Stimulated activated CD4-positive, alpha-beta T cell treated with anti-CD3 and anti-CD28 coated beads, Interleukin-15, amount 100 ng/mL, for 48 hours (primary cell): Measurements from ENCODE around the gene SLC9A5.

ENCODE experiments used
- DNase-seq, 2 donors: peaks; one replicate each; pipeline ENCODE4 v3.0.0-alpha.2; 2020; ENCODE audit warnings: low read depth in 2 of 2

SLC9A5 gene

DNA sequence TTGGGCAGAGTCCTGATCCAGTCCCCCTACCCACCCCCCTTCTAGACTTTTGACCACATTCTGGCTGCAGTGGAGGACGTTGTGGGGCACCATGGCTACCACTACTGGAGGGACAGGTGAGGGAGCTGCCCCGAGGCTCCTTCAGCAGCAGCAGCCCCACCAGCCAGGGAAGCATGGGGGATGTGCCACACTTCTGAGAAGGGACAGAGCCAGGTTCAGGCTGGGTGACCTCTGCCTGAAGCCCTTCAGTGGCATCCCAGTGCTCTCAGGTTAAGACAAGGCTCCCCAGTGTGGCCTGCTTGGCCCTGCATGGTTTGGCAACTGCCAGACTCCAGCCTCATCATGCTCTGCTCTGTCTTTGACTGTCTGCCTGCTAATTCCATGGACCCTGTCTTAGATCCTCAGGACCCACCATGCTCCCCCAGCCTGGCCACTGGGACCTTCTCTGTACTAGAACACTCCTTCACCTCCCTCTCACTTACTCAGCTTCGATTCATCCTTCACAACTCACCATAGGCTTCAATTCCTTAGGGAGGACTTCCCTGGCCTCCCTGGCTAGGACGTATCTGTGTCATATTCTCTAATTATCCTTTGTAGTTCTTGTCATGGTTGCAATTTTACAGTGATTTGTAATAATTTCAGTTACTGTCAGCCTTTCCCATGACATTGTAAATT, 8.8 kb downstream of the SLC9A5 start:
- DNase-seq: no peak

DNA sequence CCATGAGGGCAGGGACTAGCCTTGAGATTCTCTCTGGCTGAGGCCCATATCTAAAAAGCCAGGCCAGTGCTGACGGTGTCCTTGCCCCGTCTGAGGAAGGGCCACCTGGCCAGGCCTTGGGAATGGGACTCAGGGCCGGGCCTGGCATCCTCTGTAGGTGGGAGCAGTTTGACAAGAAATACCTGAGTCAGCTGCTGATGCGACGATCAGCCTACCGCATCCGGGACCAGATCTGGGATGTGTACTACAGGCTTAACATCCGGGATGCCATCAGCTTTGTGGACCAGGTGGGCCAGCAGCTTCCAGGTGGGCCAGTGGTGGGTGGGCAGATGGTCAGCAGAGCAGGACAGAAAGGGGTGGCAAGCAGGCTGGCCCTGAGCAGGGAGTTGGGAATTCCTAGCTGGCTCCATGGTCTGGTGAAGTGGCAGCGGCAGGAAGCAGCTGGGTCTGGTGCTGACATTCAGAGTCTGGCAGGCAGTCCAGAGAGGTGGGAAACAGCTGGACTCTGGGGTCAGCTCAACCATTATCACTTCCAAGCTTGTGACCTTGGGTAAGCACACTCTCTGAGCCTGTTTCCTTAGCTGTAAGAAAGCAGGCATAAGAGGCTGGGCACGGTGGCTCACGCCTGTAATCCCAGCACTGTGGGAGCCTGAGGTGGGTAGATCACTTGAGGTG, 9.5 kb downstream of the SLC9A5 start:
- DNase-seq: no peak

DNA sequence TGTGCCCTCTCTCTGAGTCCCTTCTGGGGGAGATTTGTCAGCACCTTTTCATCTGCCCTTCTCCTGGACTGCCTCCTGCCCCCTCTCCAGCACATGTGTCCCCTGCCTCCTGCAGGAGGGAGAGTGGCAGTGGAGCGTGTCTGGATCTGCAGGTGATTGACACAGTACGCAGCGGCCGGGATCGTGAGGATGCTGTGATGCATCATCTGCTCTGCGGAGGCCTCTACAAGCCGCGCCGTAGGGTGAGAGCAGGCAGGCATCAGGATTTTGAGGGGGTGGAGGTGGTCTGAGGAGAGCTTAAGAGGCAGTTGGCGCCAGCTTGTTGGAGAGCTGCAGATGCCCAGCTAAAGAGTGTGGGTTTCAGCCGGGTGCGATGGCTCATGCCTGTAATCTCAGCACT, 10.9 kb downstream of the SLC9A5 start:
- no peak for DNase-seq

DNA sequence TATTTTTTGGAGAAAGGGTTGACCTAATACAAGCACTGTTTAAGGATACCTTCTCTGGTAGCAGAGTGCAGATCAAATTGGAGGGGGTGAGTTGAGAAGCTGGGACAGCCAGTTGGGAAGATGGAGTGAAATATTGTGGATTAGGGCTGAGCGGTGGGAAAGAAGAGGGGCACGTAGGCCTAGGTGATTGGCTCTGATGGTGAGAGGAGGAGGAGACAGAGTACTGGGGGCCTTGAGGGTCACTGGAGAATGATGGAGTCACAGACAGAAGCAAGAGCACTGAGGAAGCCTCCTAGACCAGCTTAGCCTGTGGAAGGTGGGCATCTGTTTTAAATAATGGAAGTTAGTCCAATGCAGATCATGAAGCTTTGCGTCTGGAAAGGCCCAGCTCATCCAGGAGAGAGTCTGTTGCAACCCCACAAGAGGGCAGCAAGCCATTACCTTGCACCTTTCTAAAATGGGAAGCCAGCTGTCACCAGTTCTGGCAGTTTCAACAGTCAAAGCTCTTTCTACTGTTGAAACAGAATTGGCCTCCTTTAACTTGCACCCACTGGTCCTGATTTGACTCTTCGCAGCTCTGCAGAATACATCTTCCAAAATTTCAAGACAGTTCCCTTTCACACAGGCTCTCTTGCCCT, 11.8 kb downstream of the SLC9A5 start:
- no peak for DNase-seq

DNA sequence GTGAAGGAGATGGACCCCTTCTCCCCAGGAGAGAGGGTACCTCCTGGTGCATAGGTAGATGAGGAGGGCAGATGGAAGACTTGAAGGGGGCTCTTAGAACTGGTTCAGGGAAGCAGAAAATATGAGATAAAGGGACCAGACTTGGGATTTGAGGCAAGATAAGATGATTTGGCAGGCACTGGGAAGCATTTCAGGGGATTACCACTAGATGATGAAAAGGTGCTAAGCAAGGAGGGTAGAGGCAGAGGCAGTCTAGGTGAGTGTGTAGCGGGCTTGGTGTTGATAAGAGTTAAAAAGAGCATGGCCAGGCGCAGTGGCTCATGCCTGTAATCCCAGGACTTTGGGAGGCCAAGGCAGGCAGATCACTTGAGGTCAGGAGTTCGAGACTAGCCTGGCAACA, 14.4 kb downstream of the SLC9A5 start:
- DNase-seq: no peak

DNA sequence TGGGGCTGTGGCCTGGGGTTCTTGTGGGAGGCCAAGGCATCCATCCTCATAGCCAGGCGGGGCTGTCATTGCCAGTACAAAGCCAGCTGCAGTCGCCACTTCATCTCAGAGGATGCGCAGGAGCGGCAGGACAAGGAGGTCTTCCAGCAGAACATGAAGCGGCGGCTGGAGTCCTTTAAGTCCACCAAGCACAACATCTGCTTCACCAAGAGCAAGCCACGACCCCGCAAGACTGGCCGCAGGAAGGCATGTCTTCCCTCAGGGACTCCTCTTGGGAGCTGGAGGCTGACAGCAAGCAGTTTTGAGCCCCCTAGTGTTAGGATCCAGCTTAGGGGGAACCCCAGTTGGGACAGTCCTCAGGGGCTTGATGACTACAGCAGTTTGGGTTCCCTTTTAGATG, 15.5 kb downstream of the SLC9A5 start:
- no peak for DNase-seq

DNA sequence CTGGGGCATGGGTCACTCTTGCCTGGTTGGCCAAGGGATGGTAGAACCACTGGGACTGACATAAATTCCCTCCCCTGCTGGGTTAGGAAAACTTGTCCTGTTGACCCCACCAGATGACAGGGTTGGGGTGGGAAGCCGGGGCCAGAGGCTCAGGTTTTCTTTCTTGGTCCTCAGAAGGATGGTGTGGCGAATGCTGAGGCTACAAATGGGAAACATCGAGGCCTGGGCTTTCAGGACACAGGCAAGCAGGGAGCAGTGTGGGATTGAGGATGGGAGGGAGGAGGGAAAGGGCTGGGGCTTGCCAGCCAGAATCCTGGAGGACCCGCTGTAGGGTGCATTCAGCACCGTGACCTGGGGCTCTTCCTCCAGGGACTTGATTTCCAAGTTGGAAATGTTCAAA, 16.1 kb downstream of the SLC9A5 start:
- no peak for DNase-seq

DNA sequence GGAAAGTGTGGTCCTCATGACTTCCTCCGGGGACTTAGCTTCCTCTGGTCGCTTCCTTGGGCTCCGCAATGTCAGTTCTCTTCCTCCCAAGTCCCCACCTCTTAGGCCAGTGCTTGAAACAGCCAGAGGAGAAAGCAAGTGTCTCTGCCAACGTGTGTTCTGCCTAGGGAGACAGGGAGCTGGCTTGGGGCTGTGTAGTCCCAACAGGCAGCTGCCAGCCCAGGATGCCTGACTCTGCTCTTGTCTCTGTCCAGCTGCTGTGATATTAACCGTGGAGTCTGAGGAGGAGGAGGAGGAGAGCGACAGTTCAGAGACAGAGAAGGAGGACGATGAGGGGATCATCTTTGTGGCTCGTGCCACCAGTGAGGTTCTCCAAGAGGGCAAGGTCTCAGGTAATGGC, 17.1 kb downstream of the SLC9A5 start:
- no peak for DNase-seq

DNA sequence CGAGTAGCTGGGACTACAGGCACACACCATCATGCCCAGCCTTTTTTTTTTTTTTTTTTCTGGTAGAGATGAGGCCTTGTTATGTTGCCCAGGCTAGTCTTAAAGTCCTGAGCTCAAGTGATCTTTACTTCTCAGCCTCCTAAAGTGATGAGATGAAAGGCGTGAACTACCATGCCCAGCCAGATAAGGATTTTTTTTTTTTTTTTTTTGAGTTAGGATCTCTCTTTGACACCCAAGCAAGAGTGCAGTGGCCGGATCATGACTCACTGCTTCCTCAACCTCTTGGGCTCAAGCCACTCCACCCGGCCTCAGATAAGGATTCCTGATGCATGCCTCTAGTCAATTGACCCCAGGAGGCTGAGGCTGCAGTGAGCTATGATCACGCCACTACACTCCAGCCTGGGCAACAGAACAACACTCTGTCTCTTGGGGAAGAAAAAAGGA, 19.4 kb downstream of the SLC9A5 start:
- no peak for DNase-seq

DNA sequence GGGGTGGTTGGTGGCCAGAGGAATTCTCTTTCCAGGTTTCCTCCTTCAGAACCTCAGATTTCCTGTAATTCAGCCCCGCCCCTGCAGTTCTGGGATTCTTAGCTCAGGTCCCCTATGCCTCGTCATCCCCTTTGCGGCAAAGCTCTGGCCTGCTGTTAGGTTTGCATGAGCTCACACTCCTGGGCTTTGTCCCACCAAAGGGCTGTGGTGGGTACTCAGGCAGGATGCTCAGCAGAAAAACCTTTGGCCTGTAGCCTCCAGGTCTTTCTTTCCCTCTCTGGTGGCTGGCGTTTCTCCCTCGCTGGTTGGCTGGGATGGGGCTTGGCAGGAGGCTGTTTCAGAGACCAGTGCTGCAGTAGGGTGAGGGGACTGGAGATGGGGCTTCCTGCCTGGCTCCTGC, 21.0 kb downstream of the SLC9A5 start:
- DNase-seq: no peak

DNA sequence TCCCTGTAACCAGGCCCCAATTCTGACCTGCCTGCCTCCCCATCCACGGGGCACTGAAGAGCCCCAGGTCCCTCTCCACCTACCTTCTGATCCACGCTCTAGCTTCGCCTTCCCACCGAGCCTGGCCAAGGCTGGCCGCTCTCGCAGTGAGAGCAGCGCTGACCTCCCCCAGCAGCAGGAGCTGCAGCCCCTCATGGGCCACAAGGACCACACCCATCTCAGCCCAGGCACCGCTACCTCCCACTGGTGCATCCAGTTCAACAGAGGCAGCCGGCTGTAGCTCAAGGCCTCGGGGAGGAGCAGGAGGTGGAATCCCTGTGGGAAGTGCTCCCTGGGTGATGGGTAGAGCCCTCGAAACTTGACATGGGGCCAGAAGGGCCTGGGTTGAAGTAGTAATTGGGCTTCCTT, 22.2 kb downstream of the SLC9A5 start:
- no peak for DNase-seq

DNA sequence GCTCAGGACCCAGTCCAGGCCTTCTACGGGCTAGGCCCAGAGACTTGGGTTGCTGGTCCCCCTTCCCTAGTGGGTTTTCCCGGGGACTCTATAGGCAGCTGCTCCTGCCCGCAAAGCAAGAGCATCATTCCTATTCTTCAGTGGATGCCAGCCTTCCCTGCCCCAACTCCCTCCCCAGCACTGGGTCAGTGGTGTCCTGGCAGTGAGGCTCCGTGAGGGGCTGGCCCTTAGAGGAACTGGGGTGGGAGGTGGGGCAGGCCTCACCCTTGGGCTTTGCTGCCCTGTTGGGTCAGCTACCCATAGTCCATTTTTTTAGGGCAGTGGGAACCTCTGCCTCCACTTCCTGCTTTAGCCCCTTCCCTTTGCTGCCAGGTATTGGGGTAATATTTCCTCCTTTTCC, 22.7 kb downstream of the SLC9A5 start:
- no peak for DNase-seq

DNA sequence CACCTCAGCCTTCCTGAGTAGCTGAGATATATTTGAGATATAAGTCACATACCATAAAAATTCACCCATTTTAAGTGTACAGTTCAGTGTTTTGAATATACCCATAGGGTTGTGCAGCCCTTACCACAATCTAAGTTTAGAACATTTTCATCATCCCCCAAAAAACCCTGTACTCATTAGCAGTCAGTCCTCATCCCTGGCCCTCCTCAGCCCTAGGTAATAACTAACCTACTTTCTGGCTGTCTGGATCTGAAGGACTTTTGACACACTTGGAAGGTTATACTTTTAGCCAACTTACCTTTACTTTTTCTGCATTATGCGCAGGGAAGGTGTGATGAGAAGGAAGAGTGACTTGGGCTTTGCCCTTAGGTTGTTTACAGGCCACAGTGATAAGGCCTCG, 26.5 kb downstream of the SLC9A5 start:
- DNase-seq: no peak

DNA sequence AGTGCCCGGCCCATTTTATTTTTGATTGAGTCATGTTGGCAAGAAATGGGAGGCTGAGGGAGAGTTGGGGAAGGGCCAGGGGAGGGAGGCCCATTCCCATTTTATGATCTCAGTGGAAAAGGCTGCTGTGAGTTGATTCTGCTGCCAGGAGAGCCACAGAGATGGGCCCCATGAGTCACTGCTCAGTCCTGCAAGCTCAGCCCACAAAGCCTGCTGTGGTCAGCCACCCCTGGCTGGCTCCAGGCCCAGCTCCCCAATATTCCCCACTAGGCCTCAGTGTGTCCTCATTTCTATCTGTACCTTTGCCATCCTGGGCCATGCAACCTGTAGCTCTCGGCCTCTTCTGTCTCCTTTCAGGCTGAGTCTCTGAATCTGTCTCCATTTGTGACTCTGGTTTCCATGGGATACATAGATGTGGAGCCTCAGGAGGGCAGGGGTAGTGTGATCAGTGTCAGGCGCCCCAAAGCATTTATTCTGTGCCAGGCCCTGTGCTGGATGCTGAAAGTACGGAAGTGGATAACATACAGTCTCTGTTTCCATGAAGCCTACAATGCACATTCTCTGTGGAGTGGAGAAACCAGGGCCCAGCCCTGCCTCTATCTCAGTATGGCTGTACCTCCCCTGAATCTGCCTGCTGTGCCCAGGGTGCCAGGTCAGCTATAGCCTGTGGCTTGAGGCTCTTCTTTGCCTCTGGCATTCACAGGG, 28.7 kb downstream of the SLC9A5 start:
- no peak for DNase-seq

DNA sequence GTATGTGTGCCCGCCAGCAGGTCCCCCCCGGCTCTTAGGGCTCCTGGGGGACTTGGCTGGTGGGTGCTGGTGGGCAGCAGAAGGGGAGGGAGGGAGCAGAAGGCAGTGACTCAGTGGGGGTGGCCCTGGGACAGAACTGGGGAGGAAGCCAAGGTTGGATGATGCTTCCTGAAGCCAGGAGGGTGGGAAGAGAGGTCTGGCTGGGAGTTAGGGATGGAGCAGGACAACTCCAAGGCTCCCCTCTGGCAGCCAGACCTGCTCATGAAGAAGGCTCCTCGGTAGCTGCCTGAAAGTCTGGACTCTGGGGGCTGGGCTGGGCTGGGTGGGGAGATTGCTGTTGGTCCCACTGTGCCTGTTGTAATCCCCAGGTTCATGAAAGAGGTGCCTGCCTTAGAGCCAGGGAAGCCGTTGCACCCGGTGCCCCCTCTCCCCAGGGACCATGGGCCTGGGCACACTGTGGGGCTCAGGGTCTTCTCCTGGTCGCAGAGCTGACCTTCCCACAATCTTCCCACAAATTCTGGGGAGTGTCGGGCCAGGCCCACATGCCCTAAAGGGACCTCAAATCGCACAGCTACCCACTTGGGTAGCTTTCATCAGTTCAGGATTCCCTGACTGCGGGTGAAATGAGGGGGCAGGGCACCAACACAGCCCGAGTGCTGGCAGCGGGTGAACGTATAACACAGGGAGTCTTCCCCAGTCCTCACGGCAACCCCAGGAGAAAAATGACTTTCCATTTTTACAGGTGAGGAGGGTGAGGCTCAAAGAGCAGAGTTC, 29.4 kb downstream of the SLC9A5 start:
- no peak for DNase-seq

DNA sequence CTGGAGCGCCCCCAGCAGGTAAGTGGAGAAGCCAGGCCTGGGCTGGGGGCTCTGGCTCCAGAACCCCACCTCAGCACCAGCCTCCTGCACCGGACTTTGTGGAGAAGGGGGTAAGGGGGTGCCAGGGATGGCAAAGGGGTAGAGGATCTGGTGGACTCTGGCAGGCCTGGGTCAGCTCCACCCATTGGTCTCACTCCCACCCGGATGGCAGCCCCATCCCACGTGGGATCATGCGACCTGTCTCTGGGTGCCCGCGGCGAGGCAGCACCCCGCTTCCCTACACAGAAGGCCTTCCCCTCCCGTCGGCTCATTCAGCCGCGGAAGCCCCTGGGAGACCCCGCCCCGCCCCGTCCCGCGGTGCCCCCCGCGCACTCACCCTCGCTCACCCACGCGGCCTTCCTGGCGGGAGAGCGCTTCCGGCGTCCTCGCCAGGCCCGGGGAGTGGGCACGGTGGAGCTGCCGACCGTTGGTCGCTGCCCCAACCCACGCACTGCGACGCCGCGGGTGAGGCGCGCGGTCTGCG, 30.1 kb downstream of the SLC9A5 start:
- peak in 1 of 2 donors; percentile 38 for DNase-seq

DNA sequence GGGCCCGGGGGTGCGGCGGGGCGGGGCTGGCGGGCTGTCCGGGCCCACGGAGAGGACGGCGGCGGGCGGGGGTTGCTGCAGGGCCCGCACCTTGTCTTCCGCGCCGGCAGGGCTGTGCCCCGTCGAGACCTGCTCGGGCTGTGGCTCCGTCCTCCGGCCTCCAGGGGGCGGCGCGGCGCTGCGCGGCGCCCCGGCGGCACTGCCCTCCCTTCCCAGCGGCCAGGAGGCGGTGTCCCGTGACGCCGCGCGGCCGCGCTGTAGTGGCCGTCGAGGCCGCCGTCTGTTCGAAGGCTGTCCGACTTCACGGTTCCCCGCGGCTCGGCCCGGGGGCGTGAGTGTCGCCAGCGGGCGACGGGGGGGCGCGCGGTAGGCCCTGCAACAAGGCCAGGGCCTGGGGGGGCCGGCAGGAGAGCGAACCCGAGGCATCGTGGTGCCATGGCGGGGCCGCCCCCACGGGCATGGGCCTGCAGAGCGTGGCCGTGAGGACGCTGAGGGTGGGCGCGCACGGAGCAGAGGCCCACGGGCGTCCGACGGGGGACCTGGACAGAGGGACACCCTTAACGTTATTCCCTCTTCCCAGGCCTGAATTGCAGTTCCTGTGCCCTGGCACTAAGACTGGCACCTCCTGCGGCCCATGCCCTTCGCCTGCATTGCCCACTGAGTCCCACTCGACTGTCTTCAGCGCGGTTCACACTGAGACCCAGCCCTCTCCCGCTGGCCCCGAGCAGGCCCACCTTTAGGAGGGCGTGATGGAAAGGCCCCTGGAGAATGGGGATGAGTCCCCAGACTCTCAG, 30.7 kb downstream of the SLC9A5 start, which contains the start of gene PLEKHG4:
Gene PLEKHG4, plus strand, starts transcription at position 237 of the 794 bp plus-strand sequence. Its CDS starts 513 bp downstream, at position 750.
- DNase-seq: peak; percentile 76 to 78

DNA sequence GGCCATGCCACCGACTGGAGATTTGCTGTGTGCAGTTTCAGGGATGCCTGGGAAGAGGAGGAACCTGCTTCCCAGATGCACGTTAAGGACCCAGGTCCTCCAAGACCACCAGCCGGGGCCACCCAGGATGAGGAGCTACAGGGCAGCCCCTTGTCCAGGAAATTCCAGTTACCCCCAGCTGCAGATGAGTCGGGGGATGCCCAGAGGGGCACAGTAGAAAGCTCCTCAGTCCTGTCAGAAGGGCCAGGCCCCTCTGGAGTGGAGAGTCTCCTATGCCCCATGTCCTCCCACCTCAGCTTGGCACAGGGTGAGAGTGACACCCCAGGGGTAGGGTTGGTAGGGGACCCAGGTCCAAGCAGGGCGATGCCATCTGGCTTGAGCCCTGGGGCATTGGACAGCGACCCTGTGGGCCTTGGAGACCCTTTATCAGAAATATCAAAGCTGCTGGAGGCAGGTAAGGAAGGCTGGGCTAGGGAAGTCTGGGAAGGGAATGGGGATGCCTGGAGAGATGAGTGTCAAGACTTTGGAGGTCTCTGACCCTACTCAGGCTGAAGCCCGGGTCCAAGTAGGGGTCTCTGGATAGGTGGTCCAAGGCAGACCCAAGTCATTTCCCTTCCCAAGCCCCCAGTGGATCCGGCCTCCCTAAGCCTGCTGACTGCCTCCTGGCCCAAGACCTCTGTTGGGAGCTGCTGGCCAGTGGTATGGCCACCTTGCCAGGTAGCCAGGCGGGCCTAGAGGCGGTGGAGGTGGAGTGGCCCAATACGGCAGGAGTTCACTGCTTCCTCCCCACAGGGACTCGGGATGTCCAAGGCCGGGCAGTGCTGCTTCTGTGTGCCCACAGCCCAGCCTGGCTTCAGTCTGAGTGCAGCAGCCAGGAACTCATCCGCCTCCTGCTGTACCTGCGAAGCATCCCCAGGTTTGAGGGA, 31.6 kb downstream of the SLC9A5 start:
- no peak for DNase-seq
